HG02763 (cell line): ENCODE data around the gene PTPRJ.
A peak's percentile ranks its signal among the peaks of the same experiment; 100 is the strongest.
"Not testable (repeated sequence)": the region's sequence is repeated elsewhere in the genome, so short reads cannot be mapped to it uniquely, and the experiment has no call there.

Source experiments
- ATAC-seq: cut with Tn5 transposase; IDR thresholded peaks from one replicate; pipeline ENCODE4 v1.9.1; 2021; ENCODE audit warnings: mild to moderate bottlenecking, moderate library complexity; ENCODE audit not compliant: unreplicated experiment

PTPRJ gene

DNA sequence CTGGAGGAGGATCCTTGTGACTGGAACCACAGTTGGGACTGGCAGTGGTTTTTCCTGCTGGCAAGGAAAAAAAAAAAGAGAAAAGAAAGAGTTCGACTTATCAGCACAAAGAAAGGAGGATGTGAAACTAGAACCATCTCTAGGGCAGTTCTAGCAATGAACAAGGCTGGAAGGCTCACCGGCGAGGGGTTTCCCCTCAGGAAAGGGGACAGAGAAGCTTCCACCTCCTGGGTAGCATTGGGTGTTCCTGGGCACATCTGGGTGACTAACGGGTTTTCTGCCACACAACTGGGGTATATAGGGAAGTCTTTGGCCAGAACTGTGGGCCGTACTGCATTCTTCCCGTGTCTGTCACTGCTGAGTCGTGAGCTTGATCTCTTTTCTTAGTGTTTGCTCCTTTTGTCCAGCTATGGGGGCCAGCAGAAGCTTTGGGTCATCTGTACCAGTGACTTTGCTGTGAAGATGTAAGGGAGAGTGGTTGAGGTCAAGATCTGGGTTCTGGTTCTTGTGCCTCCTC, 126.9 kb downstream of the PTPRJ start:
- ATAC-seq: peak; percentile 90

- no peak for ATAC-seq
Measured at GRCh38 chr11:48108231-48109045, 128.1 kb downstream of the PTPRJ start.

- ATAC-seq: no peak
Measured at GRCh38 chr11:48109046-48109666, 128.8 kb downstream of the PTPRJ start.

DNA sequence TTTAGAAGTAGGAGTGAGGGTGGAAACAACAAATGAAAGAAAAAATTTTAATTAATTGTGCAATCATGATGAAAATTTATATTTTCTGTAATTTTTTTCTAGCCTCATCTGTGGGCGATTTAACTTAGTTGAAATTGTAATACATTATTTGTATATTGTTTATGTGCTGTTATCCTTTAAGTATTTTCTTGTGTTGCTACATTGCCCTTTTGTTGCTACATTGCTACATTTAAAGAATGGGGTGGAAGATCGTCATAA, 130.1 kb downstream of the PTPRJ start:
- no peak for ATAC-seq

DNA sequence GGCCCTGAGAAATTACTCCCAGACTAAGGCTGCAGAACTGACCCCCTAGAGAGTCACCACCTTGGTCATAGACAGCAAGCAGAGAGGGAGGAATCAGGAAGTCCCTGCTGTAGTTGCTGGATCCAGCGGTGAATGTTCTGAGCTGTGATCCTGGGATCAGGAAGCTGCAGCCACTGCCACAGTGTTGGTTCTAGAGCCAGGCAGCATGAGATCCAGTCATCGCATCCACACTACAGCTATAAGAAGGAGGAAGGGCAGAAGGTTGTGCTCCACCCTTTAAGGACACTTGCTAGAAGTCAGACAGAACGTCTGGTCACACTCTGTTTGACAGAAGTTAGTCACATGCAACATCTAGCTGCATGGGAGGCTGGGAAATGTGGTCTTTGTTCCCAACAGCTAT, 131.5 kb downstream of the PTPRJ start:
- no peak for ATAC-seq

- ATAC-seq: no peak
Measured at GRCh38 chr11:48114740-48115139, 134.4 kb downstream of the PTPRJ start.

GRCh38 chr11:48116437-48117228, 136.3 kb downstream of the PTPRJ start:
- ATAC-seq: no peak

- ATAC-seq: no peak
Measured at GRCh38 chr11:48122246-48122645, 141.9 kb downstream of the PTPRJ start.

- no peak for ATAC-seq
Measured at GRCh38 chr11:48122656-48123055, 142.3 kb downstream of the PTPRJ start.

DNA sequence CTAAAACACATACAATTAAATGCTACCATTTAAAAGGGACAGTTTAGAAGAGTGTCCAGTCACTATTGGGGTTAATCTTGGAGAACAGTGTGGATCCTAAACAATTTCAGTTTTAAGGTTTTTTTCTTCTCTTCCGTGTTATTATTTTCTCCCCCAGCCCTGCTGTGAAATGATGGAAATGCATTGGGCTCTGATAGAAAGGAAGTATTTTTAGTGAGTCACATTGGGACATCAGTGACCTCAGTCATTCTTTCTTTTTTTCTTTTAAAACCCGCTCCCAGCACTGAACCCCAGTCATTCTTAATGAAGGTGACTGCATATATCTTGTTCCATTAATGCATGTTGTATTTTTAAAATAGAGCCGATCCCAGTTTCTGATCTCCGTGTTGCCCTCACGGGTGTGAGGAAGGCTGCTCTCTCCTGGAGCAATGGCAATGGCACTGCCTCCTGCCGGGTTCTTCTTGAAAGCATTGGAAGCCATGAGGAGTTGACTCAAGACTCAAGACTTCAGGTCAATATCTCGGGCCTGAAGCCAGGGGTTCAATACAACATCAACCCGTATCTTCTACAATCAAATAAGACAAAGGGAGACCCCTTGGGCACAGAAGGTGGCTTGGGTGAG, 143.0 kb downstream of the PTPRJ start:
- ATAC-seq: no peak

- no peak for ATAC-seq
Measured at GRCh38 chr11:48123934-48124755, 143.8 kb downstream of the PTPRJ start.

GRCh38 chr11:48124880-48125279, 144.5 kb downstream of the PTPRJ start:
- no peak for ATAC-seq

DNA sequence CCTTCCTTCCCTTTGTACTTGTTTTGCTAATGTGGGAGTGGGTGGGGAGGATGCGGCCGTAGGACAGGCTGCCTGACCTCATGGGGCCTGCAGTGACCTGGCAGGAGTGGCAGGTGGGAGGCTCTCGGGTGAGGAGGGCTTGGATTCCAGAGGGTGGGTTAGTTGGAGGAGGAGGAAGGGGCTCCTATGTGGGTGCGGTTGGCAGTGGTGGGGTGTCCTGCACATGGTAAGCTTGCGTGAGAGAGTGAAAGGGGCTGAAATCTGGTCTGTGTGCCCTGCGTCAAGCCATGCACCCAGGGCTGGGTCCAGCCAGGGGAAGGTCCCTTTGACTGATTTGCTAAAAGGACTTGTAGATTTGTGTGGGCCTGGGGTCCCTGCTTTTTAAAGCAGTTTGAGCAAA, 145.5 kb downstream of the PTPRJ start:
- no peak for ATAC-seq

DNA sequence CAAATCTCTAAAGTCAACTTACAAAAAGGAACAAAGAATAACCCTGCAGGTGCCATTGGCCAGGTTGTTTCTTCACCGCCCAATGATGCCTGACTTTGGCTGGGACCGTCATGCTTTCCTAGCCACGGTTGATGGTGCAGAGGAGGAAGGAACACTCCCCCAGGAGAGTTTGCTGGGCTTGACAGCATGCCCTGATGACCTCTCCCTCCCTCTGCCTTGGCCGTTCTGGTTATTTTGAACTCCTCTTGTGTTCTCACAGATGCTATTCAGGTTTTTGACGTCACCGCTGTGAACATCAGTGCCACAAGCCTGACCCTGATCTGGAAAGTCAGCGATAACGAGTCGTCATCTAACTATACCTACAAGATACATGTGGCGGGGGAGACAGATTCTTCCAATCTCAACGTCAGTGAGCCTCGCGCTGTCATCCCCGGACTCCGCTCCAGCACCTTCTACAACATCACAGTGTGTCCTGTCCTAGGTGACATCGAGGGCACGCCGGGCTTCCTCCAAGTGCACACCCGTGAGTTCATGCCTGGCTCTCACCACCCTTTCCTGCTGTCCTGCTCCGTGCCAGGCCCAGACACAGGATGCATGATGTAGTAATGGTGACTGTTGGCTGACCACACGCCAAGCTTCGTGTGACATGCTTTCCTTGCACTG, 147.3 kb downstream of the PTPRJ start:
- ATAC-seq: no peak

DNA sequence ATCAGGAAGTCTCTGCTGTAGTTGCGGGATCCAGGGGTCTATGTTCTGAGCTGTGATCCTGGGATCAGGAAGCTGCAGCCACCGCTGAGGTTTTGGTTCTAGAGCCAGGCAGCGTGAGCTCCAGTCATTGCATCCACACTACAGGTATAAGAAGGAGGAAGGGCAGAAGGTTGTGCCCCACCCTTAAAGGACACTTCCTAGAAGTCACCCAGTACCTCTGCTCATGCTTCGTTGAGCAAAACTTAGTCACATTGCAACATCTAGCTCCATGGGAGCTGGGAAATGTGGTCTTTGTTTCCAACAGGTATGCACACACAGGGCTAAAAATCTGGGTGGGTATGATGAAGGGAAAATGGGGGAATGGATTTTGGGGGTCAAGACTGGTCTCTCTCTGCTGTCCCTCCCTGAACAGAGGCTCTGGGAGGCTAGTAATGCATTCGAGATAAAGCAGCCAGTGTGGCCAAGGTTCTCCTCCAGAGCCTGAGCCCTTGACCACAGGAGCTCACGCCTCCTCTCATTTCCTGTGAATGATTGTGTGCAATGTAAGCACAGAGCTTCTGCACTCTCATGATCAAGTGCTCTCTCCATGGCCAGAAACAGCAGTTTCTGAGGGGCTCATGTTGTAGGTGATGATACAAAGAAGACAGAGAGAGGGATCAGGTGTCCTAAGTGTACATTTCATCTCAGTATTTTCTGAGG, 149.5 kb downstream of the PTPRJ start:
- no peak for ATAC-seq

GRCh38 chr11:48134221-48134922, 154.0 kb downstream of the PTPRJ start:
- no peak for ATAC-seq

- ATAC-seq: no peak
Measured at GRCh38 chr11:48138222-48138621, 157.9 kb downstream of the PTPRJ start.

- not testable (repeated sequence) for ATAC-seq
Measured at GRCh38 chr11:48139896-48140295, 159.5 kb downstream of the PTPRJ start.
